ENCODE measurements around the gene NRAS.

The NRAS gene

DNA sequence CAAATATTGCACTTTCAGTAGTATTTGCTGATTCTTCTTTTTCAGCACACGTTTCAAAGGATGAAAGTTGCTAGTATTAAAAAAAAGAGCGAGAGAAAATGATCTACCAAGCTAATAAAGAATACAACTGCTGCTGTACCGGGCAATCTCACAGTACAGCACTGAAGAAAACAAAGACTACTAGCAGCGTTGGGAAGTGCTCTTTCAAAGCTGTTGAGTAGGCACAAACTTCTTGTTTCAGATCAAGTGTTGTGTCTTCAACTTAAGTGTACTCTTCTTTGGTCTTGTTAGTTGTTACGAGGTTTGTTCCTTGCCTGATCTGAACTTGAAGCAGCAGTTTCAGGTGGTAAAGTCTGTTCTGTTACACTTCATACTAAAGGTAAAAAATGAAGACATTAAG is 33.3 kb upstream of the NRAS start:
- Histone ChIP-seq H3K9ac (ENCODE audit: low read length) (no peak overlapping the region), H3K27me3 (ENCODE audit: control insufficient read depth, insufficient read depth, low read length) (no peaks in the 10 kb centered on the region), H3K9me3 (ENCODE audit: control insufficient read depth, low read depth, low read length) (no peaks in the 10 kb centered on the region), H3K36me3 (ENCODE audit: control insufficient read depth, low read depth, low read length) (peaks cover 62% of the 10 kb centered on the region), H3K27ac (ENCODE audit: low read length) (no peak overlapping the region), H3K4me3 (ENCODE audit: low read length) (no peak overlapping the region), H3K4me1 (ENCODE audit: control insufficient read depth, low read depth, low read length) (peaks cover 10% of the 10 kb centered on the region)

DNA sequence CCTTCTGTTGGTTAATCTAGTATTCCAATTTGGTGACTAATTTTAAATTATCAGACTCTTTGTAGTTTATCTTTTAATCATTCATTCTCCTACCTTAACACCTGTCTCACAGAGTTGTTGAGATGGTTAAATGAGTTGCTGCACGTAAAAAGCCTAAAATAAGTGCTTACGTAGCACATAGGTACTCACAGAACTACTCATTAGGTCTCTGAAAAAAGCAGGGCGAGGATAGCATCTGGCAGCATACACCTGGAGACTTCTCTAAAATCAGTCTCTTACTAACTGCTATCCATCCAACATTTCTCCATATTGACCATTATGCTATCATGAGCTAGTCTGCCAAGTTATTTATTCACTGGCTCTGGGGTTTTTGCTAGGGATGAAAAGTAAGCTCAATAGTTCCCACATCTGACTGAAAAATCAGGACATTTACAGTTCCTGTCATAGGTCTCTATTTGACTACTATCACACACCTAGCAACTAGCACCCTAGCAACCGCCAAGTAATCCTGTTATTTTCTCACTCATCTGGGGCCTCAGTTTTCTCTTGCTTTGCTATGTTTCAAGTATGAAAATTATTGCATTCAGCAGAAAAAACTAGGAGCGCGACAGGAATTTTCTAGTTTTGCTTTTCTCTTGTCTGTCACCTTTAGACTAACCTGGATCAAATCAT is 30.0 kb upstream of the NRAS start:
- no peak overlapping the region for H3K4me3 ChIP-seq (ENCODE audit: low read length)
- H3K36me3 ChIP-seq (ENCODE audit: control insufficient read depth, low read depth, low read length): peaks cover 91% of the 10 kb centered on the region
- H3K27me3 ChIP-seq (ENCODE audit: control insufficient read depth, insufficient read depth, low read length): no peaks in the 10 kb centered on the region
- no peak overlapping the region for H3K27ac ChIP-seq (ENCODE audit: low read length)
- H3K9ac ChIP-seq (ENCODE audit: low read length): no peak overlapping the region
- H3K4me1 ChIP-seq (ENCODE audit: control insufficient read depth, low read depth, low read length): no peaks in the 10 kb centered on the region
- no peaks in the 10 kb centered on the region for H3K9me3 ChIP-seq (ENCODE audit: control insufficient read depth, low read depth, low read length)

DNA sequence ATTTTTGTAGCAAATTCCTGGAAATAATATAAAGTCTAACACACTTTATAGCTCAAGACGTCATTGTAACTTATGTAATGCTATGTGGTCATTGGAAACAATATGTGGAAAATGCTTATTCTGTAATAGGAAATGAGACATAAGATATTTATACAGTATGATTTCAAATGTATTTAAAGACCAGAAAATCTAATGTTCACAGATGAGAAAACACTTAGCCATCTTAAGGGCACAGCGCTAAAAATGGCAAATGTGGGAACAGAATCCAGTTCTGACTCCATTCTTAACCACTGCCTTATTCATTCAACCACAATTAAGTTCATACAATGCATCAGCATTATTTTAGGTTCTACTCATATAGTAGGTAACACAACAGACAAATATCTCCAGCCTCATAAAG is 28.7 kb upstream of the NRAS start:
- H3K9me3 ChIP-seq (ENCODE audit: control insufficient read depth, low read depth, low read length): no peaks in the 10 kb centered on the region
- H3K27me3 ChIP-seq (ENCODE audit: control insufficient read depth, insufficient read depth, low read length): no peaks in the 10 kb centered on the region
- no peak overlapping the region for H3K9ac ChIP-seq (ENCODE audit: low read length)
- peaks cover 96% of the 10 kb centered on the region for H3K36me3 ChIP-seq (ENCODE audit: control insufficient read depth, low read depth, low read length)
- no peaks in the 10 kb centered on the region for H3K4me1 ChIP-seq (ENCODE audit: control insufficient read depth, low read depth, low read length)
- no peak overlapping the region for H3K27ac ChIP-seq (ENCODE audit: low read length)
- H3K4me3 ChIP-seq (ENCODE audit: low read length): no peak overlapping the region

DNA sequence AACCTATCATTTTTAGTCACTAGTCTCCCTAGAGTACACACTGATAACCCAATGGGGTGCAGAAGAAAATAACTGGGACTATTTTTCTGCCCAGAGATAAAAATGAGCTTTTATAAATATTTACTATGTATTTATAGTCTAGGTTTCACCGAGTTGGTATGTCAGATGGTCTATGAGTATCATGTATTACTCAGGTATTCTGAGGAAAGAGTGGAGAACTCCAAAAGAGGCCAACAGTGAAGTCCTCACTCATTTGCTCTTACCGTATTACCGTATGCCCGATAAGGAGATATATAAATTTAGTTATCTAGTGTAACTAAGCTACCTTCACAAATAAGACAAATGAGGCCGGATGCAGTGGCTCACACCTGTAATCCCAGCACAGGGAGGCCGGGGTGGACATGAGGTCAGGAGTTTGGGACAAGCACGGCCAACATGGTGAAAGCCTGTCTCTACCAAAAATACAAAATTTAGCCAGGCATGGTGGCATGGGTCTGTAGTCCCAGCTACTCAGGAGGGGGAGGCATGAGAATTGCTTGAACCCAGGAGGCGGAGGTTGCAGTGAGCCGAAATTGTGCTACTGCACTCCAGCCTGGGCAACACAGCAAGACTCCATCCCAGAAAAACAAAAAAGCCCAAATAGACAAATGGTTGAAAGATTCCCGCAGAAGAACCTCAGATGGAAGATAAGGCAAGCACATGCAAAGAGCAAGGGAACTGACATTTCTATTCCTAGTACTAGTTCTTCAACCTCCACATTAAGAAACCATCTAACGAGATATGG is 25.6 kb upstream of the NRAS start:
- Histone ChIP-seq H3K27ac (ENCODE audit: low read length) (no peak overlapping the region), H3K36me3 (ENCODE audit: control insufficient read depth, low read depth, low read length) (peaks cover 94% of the 10 kb centered on the region), H3K4me3 (ENCODE audit: low read length) (no peak overlapping the region), H3K9me3 (ENCODE audit: control insufficient read depth, low read depth, low read length) (no peaks in the 10 kb centered on the region), H3K27me3 (ENCODE audit: control insufficient read depth, insufficient read depth, low read length) (no peaks in the 10 kb centered on the region), H3K4me1 (ENCODE audit: control insufficient read depth, low read depth, low read length) (no peaks in the 10 kb centered on the region), H3K9ac (ENCODE audit: low read length) (no peak overlapping the region)

DNA sequence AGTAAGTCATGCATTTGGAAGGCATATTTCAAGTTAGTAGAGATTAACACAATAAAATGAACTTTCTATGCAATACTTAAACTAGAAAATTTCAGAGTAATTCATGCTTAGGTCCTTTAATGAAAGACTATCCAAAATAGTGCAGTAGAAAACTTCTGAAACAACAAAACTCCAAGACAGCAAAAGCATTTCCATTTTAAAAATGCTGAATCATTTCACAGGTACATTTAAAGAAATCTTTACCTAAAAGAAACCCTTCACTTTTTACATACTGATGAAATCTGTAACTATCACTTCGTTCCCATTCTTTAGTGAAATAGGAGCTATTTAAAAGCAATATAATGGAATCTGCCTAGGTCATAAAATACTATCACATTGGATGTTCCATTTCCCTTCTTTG is 23.8 kb upstream of the NRAS start:
- Histone ChIP-seq H3K36me3 (ENCODE audit: control insufficient read depth, low read depth, low read length) (peaks cover 94% of the 10 kb centered on the region), H3K9me3 (ENCODE audit: control insufficient read depth, low read depth, low read length) (no peaks in the 10 kb centered on the region), H3K4me3 (ENCODE audit: low read length) (no peak overlapping the region), H3K27ac (ENCODE audit: low read length) (no peak overlapping the region), H3K4me1 (ENCODE audit: control insufficient read depth, low read depth, low read length) (no peaks in the 10 kb centered on the region), H3K27me3 (ENCODE audit: control insufficient read depth, insufficient read depth, low read length) (no peaks in the 10 kb centered on the region), H3K9ac (ENCODE audit: low read length) (no peak overlapping the region)

DNA sequence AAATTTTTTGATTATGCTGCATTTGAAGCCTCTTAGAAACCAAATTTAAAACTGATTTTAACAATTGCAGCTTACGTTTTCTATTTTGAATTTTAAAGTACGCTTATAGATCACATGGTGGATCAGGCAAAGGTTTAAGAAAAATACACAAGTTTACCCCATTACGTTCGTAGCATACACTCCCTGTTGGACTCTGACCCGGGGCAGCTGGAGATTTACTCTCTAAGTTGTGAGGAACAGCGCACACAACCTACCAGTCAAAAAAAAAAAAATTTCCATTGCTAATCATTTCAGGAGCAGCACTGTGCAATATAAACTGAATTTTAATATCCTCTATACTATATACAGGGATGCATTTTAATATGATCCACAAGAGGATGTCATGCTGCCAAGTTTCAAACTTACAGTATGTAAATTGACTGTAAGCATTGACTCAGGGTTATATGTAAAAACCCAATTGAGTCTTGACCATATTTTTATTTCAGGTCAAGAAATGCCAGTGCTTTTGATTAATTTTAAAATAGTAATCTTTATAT is 20.8 kb upstream of the NRAS start:
- Histone ChIP-seq H3K27ac (ENCODE audit: low read length) (no peak overlapping the region), H3K36me3 (ENCODE audit: control insufficient read depth, low read depth, low read length) (peaks cover 95% of the 10 kb centered on the region), H3K4me3 (ENCODE audit: low read length) (no peak overlapping the region), H3K9me3 (ENCODE audit: control insufficient read depth, low read depth, low read length) (no peaks in the 10 kb centered on the region), H3K27me3 (ENCODE audit: control insufficient read depth, insufficient read depth, low read length) (no peaks in the 10 kb centered on the region), H3K4me1 (ENCODE audit: control insufficient read depth, low read depth, low read length) (no peaks in the 10 kb centered on the region), H3K9ac (ENCODE audit: low read length) (no peak overlapping the region)

DNA sequence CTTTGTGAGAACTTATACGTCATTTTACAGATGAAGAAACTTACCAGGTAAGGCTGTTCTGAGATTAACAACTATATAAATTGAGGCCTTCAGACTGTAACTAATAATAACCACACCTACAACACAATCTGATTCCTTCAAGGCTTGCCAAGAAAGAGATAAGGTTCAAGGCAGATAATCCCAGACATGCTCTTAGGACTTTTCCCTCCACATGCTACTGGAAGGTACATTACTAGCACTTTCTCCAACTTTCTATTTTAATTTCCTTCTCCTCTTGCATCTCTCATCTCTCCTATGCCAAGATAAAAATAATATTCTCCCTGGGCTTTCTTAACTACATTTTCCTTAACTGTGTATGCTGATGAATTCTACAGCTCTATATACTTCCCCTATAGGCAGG is 18.9 kb upstream of the NRAS start:
- H3K9me3 ChIP-seq (ENCODE audit: control insufficient read depth, low read depth, low read length): no peaks in the 10 kb centered on the region
- no peak overlapping the region for H3K4me3 ChIP-seq (ENCODE audit: low read length)
- no peaks in the 10 kb centered on the region for H3K27me3 ChIP-seq (ENCODE audit: control insufficient read depth, insufficient read depth, low read length)
- H3K27ac ChIP-seq (ENCODE audit: low read length): no peak overlapping the region
- H3K36me3 ChIP-seq (ENCODE audit: control insufficient read depth, low read depth, low read length): peaks cover 95% of the 10 kb centered on the region
- no peaks in the 10 kb centered on the region for H3K4me1 ChIP-seq (ENCODE audit: control insufficient read depth, low read depth, low read length)
- no peak overlapping the region for H3K9ac ChIP-seq (ENCODE audit: low read length)

DNA sequence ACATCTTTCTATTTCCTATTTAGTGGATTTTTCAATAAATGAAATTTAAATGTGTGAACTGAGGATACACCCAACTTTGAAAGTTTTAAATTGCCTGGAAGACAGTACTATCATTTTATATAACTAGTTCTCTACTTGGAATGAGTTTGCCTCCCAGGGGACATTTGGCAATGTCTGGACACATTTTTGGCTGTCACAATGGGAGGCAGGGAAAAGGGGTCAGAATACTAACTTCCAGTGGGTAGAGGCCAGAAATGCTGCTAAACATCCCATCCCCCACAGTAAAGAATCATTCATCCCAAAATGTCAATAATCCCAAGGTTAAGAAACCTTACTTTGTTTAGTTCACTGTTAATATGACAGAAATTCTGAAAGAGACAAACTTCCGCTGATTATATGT is 13.2 kb upstream of the NRAS start:
- no peaks in the 10 kb centered on the region for H3K9me3 ChIP-seq (ENCODE audit: control insufficient read depth, low read depth, low read length)
- H3K9ac ChIP-seq (ENCODE audit: low read length): no peak overlapping the region
- H3K4me3 ChIP-seq (ENCODE audit: low read length): no peak overlapping the region
- H3K4me1 ChIP-seq (ENCODE audit: control insufficient read depth, low read depth, low read length): no peaks in the 10 kb centered on the region
- H3K27ac ChIP-seq (ENCODE audit: low read length): no peak overlapping the region
- H3K36me3 ChIP-seq (ENCODE audit: control insufficient read depth, low read depth, low read length): peaks cover 97% of the 10 kb centered on the region
- H3K27me3 ChIP-seq (ENCODE audit: control insufficient read depth, insufficient read depth, low read length): no peaks in the 10 kb centered on the region

DNA sequence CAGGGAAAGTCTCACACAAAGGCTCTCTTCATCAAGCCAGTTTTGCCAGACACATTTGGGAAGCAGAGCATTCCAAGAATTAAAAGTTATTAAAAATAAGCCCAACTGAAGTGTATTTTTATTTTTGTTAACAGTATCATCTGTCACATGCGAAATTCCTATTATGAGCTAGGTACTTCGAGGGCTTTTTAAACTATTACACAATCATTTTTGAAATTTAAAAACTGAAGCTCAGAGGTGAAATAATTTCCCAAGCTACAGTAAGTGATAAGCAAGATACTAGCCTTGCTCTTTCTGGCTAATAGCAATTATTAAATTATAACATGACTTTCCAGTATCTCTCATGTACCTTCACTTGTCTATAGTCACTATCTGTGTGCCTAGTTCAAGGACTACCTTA is 12.0 kb upstream of the NRAS start:
- no peaks in the 10 kb centered on the region for H3K9me3 ChIP-seq (ENCODE audit: control insufficient read depth, low read depth, low read length)
- no peaks in the 10 kb centered on the region for H3K4me1 ChIP-seq (ENCODE audit: control insufficient read depth, low read depth, low read length)
- H3K27ac ChIP-seq (ENCODE audit: low read length): no peak overlapping the region
- H3K9ac ChIP-seq (ENCODE audit: low read length): no peak overlapping the region
- H3K27me3 ChIP-seq (ENCODE audit: control insufficient read depth, insufficient read depth, low read length): no peaks in the 10 kb centered on the region
- H3K36me3 ChIP-seq (ENCODE audit: control insufficient read depth, low read depth, low read length): peaks cover 97% of the 10 kb centered on the region
- H3K4me3 ChIP-seq (ENCODE audit: low read length): no peak overlapping the region

DNA sequence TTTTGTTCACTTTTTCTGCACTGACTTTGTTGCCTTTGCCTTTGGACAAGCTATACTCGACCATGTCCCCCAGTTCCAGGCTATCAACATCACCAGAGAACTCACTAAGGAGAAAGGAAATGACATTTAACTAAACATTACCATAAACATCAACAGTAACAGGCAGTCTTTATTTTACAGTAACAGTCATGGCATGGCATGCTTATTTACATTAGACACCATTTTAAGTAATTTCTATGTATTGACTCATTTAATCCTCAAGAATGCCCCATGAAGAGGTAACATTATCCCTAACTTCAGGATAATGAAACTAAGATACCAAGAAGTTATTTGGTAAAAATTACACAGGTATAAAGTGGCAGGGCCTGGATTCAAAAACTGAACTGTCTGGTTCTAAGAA is 8.7 kb upstream of the NRAS start:
- Histone ChIP-seq H3K4me1 (ENCODE audit: control insufficient read depth, low read depth, low read length) (no peaks in the 10 kb centered on the region), H3K9ac (ENCODE audit: low read length) (no peak overlapping the region), H3K27ac (ENCODE audit: low read length) (no peak overlapping the region), H3K9me3 (ENCODE audit: control insufficient read depth, low read depth, low read length) (no peaks in the 10 kb centered on the region), H3K27me3 (ENCODE audit: control insufficient read depth, insufficient read depth, low read length) (no peaks in the 10 kb centered on the region), H3K36me3 (ENCODE audit: control insufficient read depth, low read depth, low read length) (peaks cover 96% of the 10 kb centered on the region), H3K4me3 (ENCODE audit: low read length) (no peak overlapping the region)

DNA sequence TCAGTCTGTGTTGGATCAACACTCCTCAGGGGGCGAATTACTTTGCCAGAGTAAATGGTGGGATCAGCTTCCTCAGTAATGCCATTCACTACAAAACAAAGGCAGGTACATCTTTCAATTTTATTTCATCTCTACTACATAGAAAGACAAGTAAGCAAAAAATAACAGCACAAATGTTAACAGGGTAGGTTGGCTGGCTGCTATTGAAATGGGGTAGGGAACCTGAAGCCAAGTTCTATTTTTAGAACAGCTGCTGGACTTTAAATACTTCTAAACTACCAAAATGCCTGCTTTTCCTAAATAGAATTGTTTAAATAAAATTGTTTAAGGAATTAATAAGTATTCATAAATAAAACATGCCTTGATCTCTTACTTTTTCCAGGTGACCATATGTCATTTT is 7.3 kb upstream of the NRAS start:
- no peaks in the 10 kb centered on the region for H3K9me3 ChIP-seq (ENCODE audit: control insufficient read depth, low read depth, low read length)
- peaks cover 97% of the 10 kb centered on the region for H3K36me3 ChIP-seq (ENCODE audit: control insufficient read depth, low read depth, low read length)
- H3K4me1 ChIP-seq (ENCODE audit: control insufficient read depth, low read depth, low read length): no peaks in the 10 kb centered on the region
- no peaks in the 10 kb centered on the region for H3K27me3 ChIP-seq (ENCODE audit: control insufficient read depth, insufficient read depth, low read length)
- H3K27ac ChIP-seq (ENCODE audit: low read length): no peak overlapping the region
- H3K9ac ChIP-seq (ENCODE audit: low read length): no peak overlapping the region
- H3K4me3 ChIP-seq (ENCODE audit: low read length): no peak overlapping the region

DNA sequence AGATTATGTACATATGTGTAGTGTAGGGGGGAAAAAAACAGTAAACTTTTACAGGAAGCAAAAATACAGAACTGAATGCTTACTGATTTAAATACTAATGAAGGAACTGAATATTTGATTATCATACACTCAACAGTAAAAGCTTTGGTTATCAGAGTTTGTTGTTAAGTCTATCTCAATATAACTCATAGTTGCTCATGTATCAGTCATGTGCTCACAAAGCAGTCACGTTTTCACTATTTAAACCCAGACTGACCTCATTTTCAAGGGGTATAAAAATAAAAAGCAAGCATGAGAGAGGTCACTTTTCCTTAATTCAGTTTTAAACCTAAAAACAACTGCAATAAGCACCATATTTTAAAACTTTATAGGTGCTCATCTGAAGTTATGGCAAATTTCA is 6.9 kb upstream of the NRAS start:
- Histone ChIP-seq H3K4me1 (ENCODE audit: control insufficient read depth, low read depth, low read length) (no peaks in the 10 kb centered on the region), H3K9me3 (ENCODE audit: control insufficient read depth, low read depth, low read length) (no peaks in the 10 kb centered on the region), H3K4me3 (ENCODE audit: low read length) (no peak overlapping the region), H3K36me3 (ENCODE audit: control insufficient read depth, low read depth, low read length) (peaks cover 97% of the 10 kb centered on the region), H3K27me3 (ENCODE audit: control insufficient read depth, insufficient read depth, low read length) (no peaks in the 10 kb centered on the region), H3K27ac (ENCODE audit: low read length) (no peak overlapping the region), H3K9ac (ENCODE audit: low read length) (no peak overlapping the region)

All from iPS-18a (cell line).